GM18499 (cell line): ENCODE results near the gene MARVELD2.
"Not testable (repeated sequence)": the region's sequence is repeated elsewhere in the genome, so short reads cannot be mapped to it uniquely, and the experiment has no call there.

Source experiments
- ATAC-seq: cut with Tn5 transposase; IDR thresholded peaks from one replicate; pipeline ENCODE4 v1.9.1; 2021; ENCODE audit warnings: moderate number of reproducible peaks; ENCODE audit not compliant: insufficient read depth, unreplicated experiment

MARVELD2 gene

GRCh38 chr5:69449511-69449910 is 34.6 kb downstream of the MARVELD2 start:
- no peak for ATAC-seq

- no peak for ATAC-seq
Observed at GRCh38 chr5:69450116-69450515, 35.2 kb downstream of the MARVELD2 start.

- not testable (repeated sequence) for ATAC-seq
Observed at GRCh38 chr5:69450527-69450926, 35.6 kb downstream of the MARVELD2 start.

GRCh38 chr5:69451941-69452647 is 37.2 kb downstream of the MARVELD2 start:
- ATAC-seq = no peak

GRCh38 chr5:69453487-69453886 is 38.6 kb downstream of the MARVELD2 start:
- ATAC-seq = not testable (repeated sequence)

- no peak for ATAC-seq
Observed at GRCh38 chr5:69454460-69455249, 39.7 kb downstream of the MARVELD2 start.

- not testable (repeated sequence) for ATAC-seq
Observed at GRCh38 chr5:69455428-69455988, 40.6 kb downstream of the MARVELD2 start.

- ATAC-seq = no peak
Observed at GRCh38 chr5:69462170-69462569, 47.3 kb downstream of the MARVELD2 start.

GRCh38 chr5:69466375-69466774 is 51.5 kb downstream of the MARVELD2 start:
- ATAC-seq = not testable (repeated sequence)

- ATAC-seq = peak; percentile 94
Observed at GRCh38 chr5:69467442-69468225, 52.7 kb downstream of the MARVELD2 start.

- no peak for ATAC-seq
Observed at GRCh38 chr5:69468631-69469030, 53.7 kb downstream of the MARVELD2 start.

- not testable (repeated sequence) for ATAC-seq
Observed at GRCh38 chr5:69471516-69471915, 56.6 kb downstream of the MARVELD2 start.

GRCh38 chr5:69472535-69473143 is 57.7 kb downstream of the MARVELD2 start:
- not testable (repeated sequence) for ATAC-seq

GRCh38 chr5:69477170-69477569 is 62.3 kb downstream of the MARVELD2 start:
- ATAC-seq = no peak

GRCh38 chr5:69478296-69478695 is 63.4 kb downstream of the MARVELD2 start:
- ATAC-seq = not testable (repeated sequence)

GRCh38 chr5:69484891-69485290 is 70.0 kb downstream of the MARVELD2 start:
- no peak for ATAC-seq

- ATAC-seq = no peak
Observed at GRCh38 chr5:69485471-69485870, 70.6 kb downstream of the MARVELD2 start.

GRCh38 chr5:69489246-69489645 is 74.3 kb downstream of the MARVELD2 start:
- no peak for ATAC-seq

- no peak for ATAC-seq
Observed at GRCh38 chr5:69491027-69491426, 76.1 kb downstream of the MARVELD2 start.

- ATAC-seq = no peak
Observed at GRCh38 chr5:69491838-69492390, 77.0 kb downstream of the MARVELD2 start.
